Naive B cell (primary cell): ENCODE data around the gene GPN1. TPM values are rescaled to one million over a fixed set of nuclear protein-coding genes. Genes with fewer than 3 reads are reported as not detected.

Experiments used
- ATAC-seq, 2 donors: fragments of 150-1000 bp; cut with Tn5 transposase; 2 replicates each; pipeline ENCODE4 v1.10.0; 2021; ENCODE audit warnings: low read depth in 2 of 2, mild to moderate bottlenecking in 2 of 2, moderate library complexity in 2 of 2
- DNase-seq: peaks from one replicate; pipeline ENCODE4 v3.0.0; 2022
- H3K27ac Mint-ChIP-seq, 6 donors: one replicate each; pipeline ENCODE4 v1.8.0; 2020 to 2022; ENCODE audit warnings: mild to moderate bottlenecking in 6 of 6, mixed read lengths in 6 of 6, moderate library complexity in 5 of 6, inconsistent platforms in 2 of 6
- H3K27me3 Mint-ChIP-seq, 3 donors: one replicate each; pipeline ENCODE4 v1.8.0; 2021 to 2022; ENCODE audit warnings: mixed read lengths in 3 of 3, mild to moderate bottlenecking in 1 of 3
- H3K36me3 Mint-ChIP-seq, 2 donors: one replicate each; pipeline ENCODE4 v1.8.0; 2020 to 2022; ENCODE audit warnings: mixed read lengths in 2 of 2, inconsistent platforms in 1 of 2, mild to moderate bottlenecking in 1 of 2
- H3K4me1 Mint-ChIP-seq, 3 donors: one replicate each; pipeline ENCODE4 v1.8.0; 2020 to 2022; ENCODE audit warnings: mixed read lengths in 3 of 3, inconsistent platforms in 1 of 3, mild to moderate bottlenecking in 1 of 3, moderate library complexity in 1 of 3
- H3K4me3 Mint-ChIP-seq, 8 donors: one replicate each; pipeline ENCODE4 v1.8.0; 2020 to 2022; ENCODE audit warnings: mild to moderate bottlenecking in 8 of 8, mixed read lengths in 8 of 8, moderate library complexity in 8 of 8, inconsistent platforms in 2 of 8
- H3K9me3 Mint-ChIP-seq, 7 donors: one replicate each; pipeline ENCODE4 v1.8.0; 2020 to 2022; ENCODE audit warnings: mixed read lengths in 7 of 7, mild to moderate bottlenecking in 5 of 7, inconsistent platforms in 2 of 7, moderate library complexity in 1 of 7
- polyA plus RNA-seq, 6 donors: library from polyadenylated mRNA; unstranded; fragments of 300-500 nt; fragmentation: Illumina TruSeq; gene quantifications; one replicate each; pipeline ENCODE4 v1.2.3, GENCODE V29; 2021; ENCODE audit warnings: low read depth in 6 of 6

Gene GPN1
- polyA plus RNA-seq, 6 donors from 2014 or later: 50.3 to 89.4 (median 62.2) TPM

DNA sequence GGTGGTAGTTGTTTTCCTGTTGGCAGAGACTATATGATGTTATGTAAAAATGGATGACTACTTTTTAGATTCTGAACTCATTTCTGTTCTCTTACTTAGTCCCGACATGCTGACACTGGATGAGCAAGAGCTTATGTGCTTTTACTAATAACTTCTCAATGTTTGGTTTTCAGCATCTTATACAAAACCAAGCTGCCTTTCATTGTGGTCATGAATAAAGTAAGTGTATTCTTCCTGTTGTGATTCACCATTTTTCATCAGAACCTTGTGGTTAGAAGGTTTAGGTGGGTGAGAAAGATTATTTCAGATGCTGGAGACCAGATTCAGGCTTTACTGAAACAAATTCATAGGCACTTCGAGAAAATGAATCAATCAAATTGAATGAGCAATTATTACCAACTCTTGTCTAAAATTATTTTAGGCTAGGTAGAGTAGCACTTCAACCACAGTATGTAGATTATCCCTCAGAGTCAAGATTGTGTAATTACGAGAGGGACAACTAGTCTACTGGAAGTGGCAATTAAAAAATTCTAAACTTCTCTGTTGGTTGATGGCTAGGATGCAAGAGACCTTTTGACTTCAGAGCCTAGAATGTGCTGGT is 9.3 kb downstream of the GPN1 start:
- Mint-ChIP-seq H3K9me3 (no peaks in the 10 kb centered on the region), H3K27ac (peak overlapping the region in 1 of 6 donors; percentile 12), H3K36me3 (peaks cover 33 to 36% of the 10 kb centered on the region in 2 donors), H3K27me3 (no peaks in the 10 kb centered on the region), H3K4me1 (peaks cover 0 to 7% (median 3%) of the 10 kb centered on the region in 3 donors), H3K4me3 (no peak overlapping the region)
- DNase-seq: no peak
- no peak for ATAC-seq

DNA sequence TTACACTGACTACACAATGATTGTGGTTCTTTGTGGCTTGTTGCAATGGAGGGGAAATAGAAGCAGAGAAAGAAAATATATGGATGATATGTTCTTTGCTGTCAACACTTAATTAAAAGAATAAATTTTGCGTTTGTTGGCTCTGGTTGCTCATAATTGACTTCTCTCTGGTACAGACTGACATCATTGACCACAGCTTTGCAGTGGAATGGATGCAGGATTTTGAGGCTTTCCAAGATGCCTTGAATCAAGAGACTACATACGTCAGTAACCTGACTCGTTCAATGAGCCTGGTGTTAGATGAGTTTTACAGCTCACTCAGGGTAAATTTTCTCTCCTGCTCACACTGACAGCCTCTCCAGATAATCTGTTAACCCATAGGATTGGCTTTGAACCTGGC is 9.9 kb downstream of the GPN1 start:
- H3K4me3 Mint-ChIP-seq: no peak overlapping the region
- H3K4me1 Mint-ChIP-seq: peaks cover 0 to 7% (median 3%) of the 10 kb centered on the region in 3 donors
- DNase-seq: no peak
- no peaks in the 10 kb centered on the region for H3K27me3 Mint-ChIP-seq
- ATAC-seq: no peak
- peaks cover 33 to 35% of the 10 kb centered on the region in 2 donors for H3K36me3 Mint-ChIP-seq
- no peak overlapping the region for H3K27ac Mint-ChIP-seq
- H3K9me3 Mint-ChIP-seq: no peaks in the 10 kb centered on the region

DNA sequence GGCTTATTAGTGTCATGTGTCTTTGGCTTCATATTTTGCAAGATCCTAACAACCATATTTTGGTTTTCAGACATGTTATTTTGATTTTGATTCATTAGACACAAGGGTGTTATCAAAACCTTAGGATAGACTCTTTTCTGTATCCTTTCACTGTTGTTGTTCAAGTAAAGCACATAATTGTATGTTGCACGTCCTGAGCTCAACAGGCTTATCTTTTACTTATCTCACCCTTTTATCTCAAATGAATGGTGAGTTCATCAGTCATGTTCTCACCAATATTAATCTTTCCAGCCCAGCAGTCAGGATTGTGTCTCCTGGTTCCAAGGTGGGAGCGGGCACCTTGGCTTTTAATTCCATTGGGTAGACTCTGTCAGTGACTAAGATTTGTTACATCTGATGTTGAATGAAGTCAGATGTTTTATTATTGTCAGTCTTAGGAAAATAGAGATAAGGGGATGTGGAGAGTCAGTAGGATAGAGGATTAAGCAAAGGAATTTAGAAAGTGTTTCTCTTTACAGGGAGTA is 11.9 kb downstream of the GPN1 start:
- Mint-ChIP-seq H3K9me3 (no peaks in the 10 kb centered on the region), H3K4me3 (no peak overlapping the region), H3K4me1 (no peaks in the 10 kb centered on the region), H3K36me3 (peaks cover 15 to 16% of the 10 kb centered on the region in 2 donors), H3K27ac (no peak overlapping the region), H3K27me3 (no peaks in the 10 kb centered on the region)
- ATAC-seq (no peak), DNase-seq (no peak)

DNA sequence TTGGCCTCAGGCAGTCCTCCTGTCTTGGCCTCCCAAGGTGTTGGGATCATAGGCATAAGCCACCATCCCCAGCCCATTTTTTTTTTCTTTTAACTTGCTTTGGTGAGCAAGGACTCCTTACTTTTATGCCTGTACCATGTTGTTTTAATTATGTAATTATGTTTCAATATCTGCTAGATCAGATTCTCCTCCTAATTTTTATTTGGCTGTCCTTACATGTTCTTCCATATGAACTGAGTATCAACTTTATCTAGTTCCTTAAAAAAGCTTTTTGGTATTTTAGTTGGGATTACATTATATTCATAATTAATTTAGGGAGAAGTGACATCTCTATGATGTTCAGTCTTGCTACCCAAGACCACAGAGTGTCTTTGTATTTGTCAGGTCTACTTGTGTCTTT is 16.3 kb downstream of the GPN1 start:
- no peak for ATAC-seq
- H3K4me3 Mint-ChIP-seq: no peak overlapping the region
- no peaks in the 10 kb centered on the region for H3K9me3 Mint-ChIP-seq
- no peak overlapping the region for H3K27ac Mint-ChIP-seq
- H3K36me3 Mint-ChIP-seq: peaks cover 8 to 20% of the 10 kb centered on the region in 2 donors
- no peaks in the 10 kb centered on the region for H3K4me1 Mint-ChIP-seq
- DNase-seq: no peak
- no peaks in the 10 kb centered on the region for H3K27me3 Mint-ChIP-seq

DNA sequence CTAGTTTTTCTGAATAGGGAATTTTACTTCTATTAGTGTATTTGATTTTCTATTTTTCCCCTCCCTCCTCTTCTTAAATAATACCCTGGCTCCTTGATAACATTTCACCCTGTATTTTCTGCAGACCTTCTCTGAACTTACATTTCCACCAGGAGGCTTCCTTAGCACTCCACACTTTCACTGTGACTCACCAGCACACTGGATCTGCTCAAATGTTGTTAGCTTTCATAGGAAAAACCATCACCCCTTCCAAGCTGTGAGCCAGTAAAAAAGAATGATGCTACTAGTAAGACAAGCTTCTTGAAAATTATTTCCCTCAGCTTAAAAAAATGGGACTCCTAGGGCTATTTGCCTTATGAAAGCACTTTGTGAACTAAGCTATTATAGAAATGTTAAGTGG is 18.4 kb downstream of the GPN1 start:
- ATAC-seq (no peak), DNase-seq (no peak)
- H3K4me1 Mint-ChIP-seq: no peaks in the 10 kb centered on the region
- H3K4me3 Mint-ChIP-seq: no peak overlapping the region
- peaks cover 0 to 13% of the 10 kb centered on the region in 2 donors for H3K36me3 Mint-ChIP-seq
- H3K27ac Mint-ChIP-seq: peak overlapping the region in 2 of 6 donors; percentile 13 to 30
- H3K9me3 Mint-ChIP-seq: no peaks in the 10 kb centered on the region
- no peaks in the 10 kb centered on the region for H3K27me3 Mint-ChIP-seq

- no peaks in the 10 kb centered on the region for H3K27me3 Mint-ChIP-seq
- ATAC-seq: no peak
- no peaks in the 10 kb centered on the region for H3K9me3 Mint-ChIP-seq
- H3K4me1 Mint-ChIP-seq: no peaks in the 10 kb centered on the region
- no peak overlapping the region for H3K4me3 Mint-ChIP-seq
- H3K36me3 Mint-ChIP-seq: peaks cover 0 to 17% of the 10 kb centered on the region in 2 donors
- DNase-seq: no peak
- H3K27ac Mint-ChIP-seq: no peak overlapping the region
Measured at GRCh38 chr2:27647737-27648136, 18.9 kb downstream of the GPN1 start.

GRCh38 chr2:27651056-27651455 is 22.2 kb downstream of the GPN1 start:
- Mint-ChIP-seq H3K4me3 (no peak overlapping the region), H3K4me1 (peaks cover 6 to 13% (median 10%) of the 10 kb centered on the region in 3 donors), H3K27me3 (no peaks in the 10 kb centered on the region), H3K27ac (peak overlapping the region in 1 of 6 donors; percentile 39), H3K9me3 (no peaks in the 10 kb centered on the region), H3K36me3 (peaks cover 20 to 32% of the 10 kb centered on the region in 2 donors)
- DNase-seq: no peak
- no peak for ATAC-seq

GRCh38 chr2:27652341-27652740 is 23.5 kb downstream of the GPN1 start:
- peak overlapping the region in 2 of 6 donors; percentile 3 to 93 for H3K27ac Mint-ChIP-seq
- H3K4me3 Mint-ChIP-seq: no peak overlapping the region
- H3K27me3 Mint-ChIP-seq: no peaks in the 10 kb centered on the region
- H3K9me3 Mint-ChIP-seq: no peaks in the 10 kb centered on the region
- DNase-seq (no peak), ATAC-seq (no peak)
- H3K4me1 Mint-ChIP-seq: peaks cover 6 to 13% (median 10%) of the 10 kb centered on the region in 3 donors
- peaks cover 20 to 32% of the 10 kb centered on the region in 2 donors for H3K36me3 Mint-ChIP-seq

GRCh38 chr2:27652790-27653189 is 23.9 kb downstream of the GPN1 start:
- no peak overlapping the region for H3K4me3 Mint-ChIP-seq
- DNase-seq: no peak
- peak overlapping the region in 2 of 6 donors; percentile 3 to 93 for H3K27ac Mint-ChIP-seq
- peaks cover 6 to 13% (median 10%) of the 10 kb centered on the region in 3 donors for H3K4me1 Mint-ChIP-seq
- H3K36me3 Mint-ChIP-seq: peaks cover 20 to 28% of the 10 kb centered on the region in 2 donors
- no peaks in the 10 kb centered on the region for H3K27me3 Mint-ChIP-seq
- ATAC-seq: no peak
- no peaks in the 10 kb centered on the region for H3K9me3 Mint-ChIP-seq

DNA sequence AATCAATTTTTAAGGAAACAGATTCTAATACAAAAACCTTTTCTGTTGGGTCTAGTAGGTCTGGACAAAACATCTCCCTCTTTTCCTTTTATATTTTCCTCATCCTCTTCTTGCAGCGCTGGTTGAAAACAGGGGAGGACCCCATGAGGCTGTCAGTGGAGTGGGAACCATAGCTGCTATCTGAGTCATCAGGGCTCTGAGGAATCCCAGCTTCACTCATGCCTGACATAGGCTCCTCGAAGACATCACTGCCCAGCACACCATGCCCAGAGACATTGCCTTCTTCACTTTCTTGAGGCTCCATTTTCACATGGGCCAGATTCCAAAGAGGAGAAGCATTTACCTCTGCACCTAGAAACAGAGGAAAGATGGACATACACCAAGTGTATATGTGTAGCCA is 24.5 kb downstream of the GPN1 start:
- no peak overlapping the region for H3K4me3 Mint-ChIP-seq
- peaks cover 6 to 13% (median 10%) of the 10 kb centered on the region in 3 donors for H3K4me1 Mint-ChIP-seq
- no peaks in the 10 kb centered on the region for H3K27me3 Mint-ChIP-seq
- peak overlapping the region in 3 of 6 donors; percentile 53 to 91 (median 62) for H3K27ac Mint-ChIP-seq
- H3K36me3 Mint-ChIP-seq: peaks cover 20 to 26% of the 10 kb centered on the region in 2 donors
- H3K9me3 Mint-ChIP-seq: no peaks in the 10 kb centered on the region
- no peak for DNase-seq
- ATAC-seq: no peak

DNA sequence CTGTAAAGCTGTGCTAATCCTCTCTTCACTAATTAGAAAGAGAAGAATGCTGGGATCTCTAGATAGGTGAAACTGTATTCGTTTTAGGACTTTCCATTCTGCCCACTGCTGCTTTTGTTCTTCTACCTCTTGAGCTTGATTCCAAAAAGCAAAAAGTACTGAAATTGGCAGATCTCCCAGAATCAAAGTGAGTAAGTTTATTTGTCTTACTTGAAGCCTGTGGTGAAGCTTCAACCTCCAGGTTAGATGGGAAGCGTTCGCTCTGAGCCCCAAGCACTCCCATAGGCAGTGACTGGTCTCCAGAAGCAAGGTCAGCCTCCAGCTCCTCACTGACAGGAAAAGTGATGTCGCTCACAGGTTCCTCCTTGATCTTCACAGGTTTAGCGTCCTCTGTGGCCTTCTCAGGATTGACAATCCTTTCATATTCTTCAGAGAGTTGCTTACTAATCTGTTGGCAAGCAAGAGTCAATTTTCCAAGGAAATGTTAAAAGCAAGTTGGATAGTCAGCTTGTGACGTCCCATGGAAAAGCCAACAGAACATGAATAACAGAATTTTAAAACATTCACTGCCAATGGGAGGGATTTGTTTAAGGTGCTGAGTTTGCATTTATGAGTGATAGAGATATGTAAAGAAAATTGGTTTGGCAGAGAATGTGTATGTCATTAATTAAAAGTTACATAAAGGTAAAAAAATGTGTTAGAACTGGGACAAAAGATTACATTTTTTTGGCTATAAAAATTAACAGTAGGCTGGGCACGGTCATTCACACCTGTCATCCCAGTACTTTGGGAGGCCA is 26.5 kb downstream of the GPN1 start:
- DNase-seq: no peak
- H3K4me1 Mint-ChIP-seq: peaks cover 6 to 19% (median 10%) of the 10 kb centered on the region in 3 donors
- H3K36me3 Mint-ChIP-seq: peaks cover 20 to 27% of the 10 kb centered on the region in 2 donors
- H3K27me3 Mint-ChIP-seq: no peaks in the 10 kb centered on the region
- no peak for ATAC-seq
- H3K4me3 Mint-ChIP-seq: no peak overlapping the region
- peak overlapping the region in 2 of 6 donors; percentile 8 to 15 for H3K27ac Mint-ChIP-seq
- no peaks in the 10 kb centered on the region for H3K9me3 Mint-ChIP-seq

DNA sequence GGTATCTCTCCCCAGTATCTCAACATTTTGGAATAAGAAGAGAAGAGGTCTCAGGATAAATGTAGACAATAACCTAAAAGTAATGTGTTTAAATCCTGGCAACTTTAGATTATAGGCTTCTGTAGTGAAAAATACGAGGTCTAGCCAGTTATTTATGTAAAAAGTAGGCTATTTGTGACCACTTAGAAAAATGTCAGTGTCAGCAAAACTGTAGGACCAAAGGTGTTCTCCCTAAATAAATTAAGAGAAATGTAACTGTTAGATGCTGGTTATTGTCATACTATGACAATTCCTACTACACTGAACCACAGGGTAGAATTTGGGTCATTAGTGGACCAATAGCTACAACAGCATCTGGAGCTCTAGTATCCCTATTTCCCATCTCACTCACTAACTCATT is 32.5 kb downstream of the GPN1 start:
- Mint-ChIP-seq H3K36me3 (peaks cover 15% of the 10 kb centered on the region in 2 donors), H3K4me3 (peak overlapping the region in 5 of 8 donors; percentile 50 to 99 (median 65)), H3K9me3 (no peaks in the 10 kb centered on the region), H3K27me3 (no peaks in the 10 kb centered on the region), H3K4me1 (peaks cover 22 to 40% (median 34%) of the 10 kb centered on the region in 3 donors), H3K27ac (peak overlapping the region in 3 of 6 donors; percentile 1 to 21 (median 11))
- DNase-seq: no peak
- no peak for ATAC-seq

DNA sequence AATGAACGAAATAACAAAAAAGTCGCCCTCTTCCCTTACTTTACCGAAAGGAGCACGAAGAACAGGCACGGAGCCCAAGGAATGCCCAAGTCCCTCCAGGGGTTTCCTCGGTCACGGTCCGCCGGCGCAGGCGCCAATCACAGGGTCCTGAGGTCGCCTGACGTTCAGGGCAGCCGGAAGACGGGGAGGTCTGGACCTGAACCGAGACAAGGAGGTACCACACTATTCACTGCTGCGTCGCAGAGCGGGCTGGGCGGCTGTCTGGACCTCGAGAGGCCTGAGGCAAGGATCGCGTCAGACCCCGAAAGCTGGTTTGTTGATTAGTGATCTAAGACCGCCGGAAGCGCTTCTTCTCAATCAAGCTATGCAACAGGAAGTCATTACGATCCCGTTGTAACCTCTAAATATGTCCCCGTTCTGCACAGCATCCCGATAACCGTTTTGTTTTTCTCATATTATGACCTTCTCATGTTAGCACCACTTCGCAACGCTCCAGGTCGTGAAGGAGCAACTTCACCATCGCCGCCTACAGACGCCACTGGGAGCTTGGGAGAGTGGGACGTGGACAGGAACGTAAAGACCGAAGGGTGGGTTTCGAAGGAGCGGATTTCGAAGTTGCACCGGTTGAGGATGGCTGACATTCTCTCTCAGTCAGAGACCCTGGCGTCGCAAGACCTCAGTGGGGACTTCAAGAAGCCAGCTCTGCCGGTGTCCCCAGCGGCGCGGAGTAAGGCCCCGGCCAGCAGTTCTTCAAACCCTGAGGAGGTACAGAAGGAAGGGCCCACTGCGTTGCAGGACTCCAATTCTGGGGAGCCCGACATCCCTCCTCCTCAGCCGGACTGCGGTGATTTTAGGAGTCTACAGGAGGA is 34.7 kb downstream of the GPN1 start, which contains the start of the genes SLC4A1AP and SUPT7L:
SLC4A1AP (plus strand) TSS at position 605 of the 869 bp plus-strand sequence; CDS start at position 631, 26 bp downstream.
SUPT7L (minus strand) TSS at position 330 of the 869 bp plus-strand sequence. CDS start 1,422 bp downstream, outside the sequence.
- DNase-seq (peak; percentile 80), ATAC-seq (peak; percentile 82 to 84)
- Mint-ChIP-seq H3K27me3 (no peaks in the 10 kb centered on the region), H3K4me1 (peaks cover 22 to 47% (median 40%) of the 10 kb centered on the region in 3 donors), H3K9me3 (no peaks in the 10 kb centered on the region), H3K27ac (peak within 1 kb of the TSS; percentile 99), H3K36me3 (peaks cover 15% of the 10 kb centered on the region in 2 donors), H3K4me3 (peak within 1 kb of the TSS; percentile 96 to 100 (median 100))
